Measurements from ENCODE around the gene RPH3AL. TPM values are rescaled to one million over a fixed set of nuclear protein-coding genes. Genes with fewer than 3 reads are reported as not detected.
"Not testable (repeated sequence)": the region's sequence is repeated elsewhere in the genome, so short reads cannot be mapped to it uniquely, and the experiment has no call there.

The RPH3AL gene
- total RNA-seq, 4 donors from 2014 or later: 9.6 to 62.4 (median 41.9) TPM

DNA sequence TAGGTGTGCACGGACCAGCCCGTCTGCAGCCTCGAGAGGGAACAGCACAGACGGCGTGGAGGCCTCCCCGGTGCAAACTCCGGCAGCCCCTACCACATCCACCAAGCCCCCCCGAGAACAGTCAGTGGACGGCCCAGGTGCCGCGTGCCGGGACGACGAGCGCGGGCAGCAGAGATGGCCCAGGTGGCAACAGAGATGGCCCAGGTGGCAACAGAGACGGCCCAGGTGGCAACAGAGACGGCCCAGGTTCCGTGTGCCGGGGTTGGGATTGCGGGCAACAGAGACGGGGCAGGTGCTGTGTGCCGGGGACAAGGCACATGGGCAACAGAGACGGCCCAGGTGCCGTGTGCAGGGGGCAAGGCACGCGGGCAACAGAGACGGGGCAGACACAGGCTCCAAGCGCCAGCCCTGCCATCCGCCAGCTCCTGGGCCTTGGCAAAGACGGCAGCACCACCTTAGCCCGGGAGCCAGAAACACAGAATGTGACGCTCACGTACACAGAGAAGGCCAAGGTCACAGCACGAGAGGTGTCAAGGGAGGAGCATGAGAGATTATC lies 31.1 kb downstream of the RPH3AL start:
- Histone ChIP-seq H3K27me3 (no peaks in the 10 kb centered on the region), H3K9me3 (peaks cover 0 to 3% (median 0%) of the 10 kb centered on the region in 4 donors), H3K27ac (no peak overlapping the region), H3K4me3 (no peak overlapping the region), H3K36me3 (peaks cover 0 to 6% (median 0%) of the 10 kb centered on the region in 3 donors), H3K4me1 (peaks cover 0 to 13% (median 0%) of the 10 kb centered on the region in 4 donors)
- TF ChIP-seq, protein P1, sequence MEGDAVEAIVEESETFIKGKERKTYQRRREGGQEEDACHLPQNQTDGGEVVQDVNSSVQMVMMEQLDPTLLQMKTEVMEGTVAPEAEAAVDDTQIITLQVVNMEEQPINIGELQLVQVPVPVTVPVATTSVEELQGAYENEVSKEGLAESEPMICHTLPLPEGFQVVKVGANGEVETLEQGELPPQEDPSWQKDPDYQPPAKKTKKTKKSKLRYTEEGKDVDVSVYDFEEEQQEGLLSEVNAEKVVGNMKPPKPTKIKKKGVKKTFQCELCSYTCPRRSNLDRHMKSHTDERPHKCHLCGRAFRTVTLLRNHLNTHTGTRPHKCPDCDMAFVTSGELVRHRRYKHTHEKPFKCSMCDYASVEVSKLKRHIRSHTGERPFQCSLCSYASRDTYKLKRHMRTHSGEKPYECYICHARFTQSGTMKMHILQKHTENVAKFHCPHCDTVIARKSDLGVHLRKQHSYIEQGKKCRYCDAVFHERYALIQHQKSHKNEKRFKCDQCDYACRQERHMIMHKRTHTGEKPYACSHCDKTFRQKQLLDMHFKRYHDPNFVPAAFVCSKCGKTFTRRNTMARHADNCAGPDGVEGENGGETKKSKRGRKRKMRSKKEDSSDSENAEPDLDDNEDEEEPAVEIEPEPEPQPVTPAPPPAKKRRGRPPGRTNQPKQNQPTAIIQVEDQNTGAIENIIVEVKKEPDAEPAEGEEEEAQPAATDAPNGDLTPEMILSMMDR (IDR thresholded peaks at IDR 0.05): no peak
- TF ChIP-seq POLR2A (IDR thresholded peaks at IDR 0.05): no peak
- TF ChIP-seq EP300 (IDR thresholded peaks at IDR 0.05): no peak
- DNase-seq (ENCODE audit: low spot score in 2 of 2): no peak
- WGBS, 2 donors: 70 to 73% methylated on average over 35 of the region's 35 CpGs

- DNase-seq (ENCODE audit: low spot score in 2 of 2): no peak
- Histone ChIP-seq H3K36me3 (peaks cover 0 to 6% (median 0%) of the 10 kb centered on the region in 3 donors), H3K4me3 (no peak overlapping the region), H3K27me3 (no peaks in the 10 kb centered on the region), H3K27ac (no peak overlapping the region), H3K9me3 (peaks cover 0 to 3% (median 0%) of the 10 kb centered on the region in 4 donors), H3K4me1 (peaks cover 0 to 13% (median 0%) of the 10 kb centered on the region in 4 donors)
- TF ChIP-seq POLR2A (IDR thresholded peaks at IDR 0.05) (no peak), EP300 (IDR thresholded peaks at IDR 0.05) (no peak)
- TF ChIP-seq, protein P1 (IDR thresholded peaks at IDR 0.05): no peak
- WGBS, 2 donors: 41% methylated on average over 21 to 25 of the region's 25 CpGs
Measured at GRCh38 chr17:320809-321385, 31.7 kb downstream of the RPH3AL start.

DNA sequence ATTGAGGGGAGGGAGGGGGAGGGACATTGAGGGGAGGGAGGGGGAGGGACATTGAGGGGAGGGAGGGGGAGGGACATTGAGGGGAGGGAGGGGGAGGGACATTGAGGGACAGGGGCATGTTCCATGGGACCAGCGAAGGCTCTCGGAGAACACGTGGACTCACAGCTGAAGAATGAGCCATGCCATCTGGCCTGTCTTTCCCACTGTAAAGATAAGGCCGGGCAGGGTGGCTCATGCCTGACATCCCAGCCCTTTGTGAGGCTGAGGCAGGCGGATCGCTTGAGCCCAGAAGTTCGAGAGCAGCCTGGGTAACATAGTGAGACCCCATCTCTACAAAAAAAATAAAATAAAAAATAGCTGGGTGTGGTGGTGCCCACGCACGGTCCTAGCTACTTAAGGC lies 32.5 kb downstream of the RPH3AL start:
- 68 to 76% methylated on average over 9 of the region's 9 CpGs for WGBS, 2 donors
- TF ChIP-seq EP300 (IDR thresholded peaks at IDR 0.05): no peak
- Histone ChIP-seq H3K4me1 (peaks cover 0 to 13% (median 0%) of the 10 kb centered on the region in 4 donors), H3K27ac (no peak overlapping the region), H3K36me3 (peaks cover 0 to 6% (median 0%) of the 10 kb centered on the region in 3 donors), H3K9me3 (peaks cover 0 to 3% (median 0%) of the 10 kb centered on the region in 4 donors), H3K4me3 (no peak overlapping the region), H3K27me3 (no peaks in the 10 kb centered on the region)
- DNase-seq (ENCODE audit: low spot score in 2 of 2): no peak

GRCh38 chr17:319266-319665 lies 33.3 kb downstream of the RPH3AL start:
- no peak overlapping the region for H3K27ac ChIP-seq
- DNase-seq (ENCODE audit: low spot score in 2 of 2): no peak
- peaks cover 0 to 6% (median 0%) of the 10 kb centered on the region in 3 donors for H3K36me3 ChIP-seq
- H3K4me1 ChIP-seq: peaks cover 0 to 13% (median 0%) of the 10 kb centered on the region in 4 donors
- 92 to 97% methylated on average over 11 to 12 of the region's 12 CpGs for WGBS, 2 donors
- no peaks in the 10 kb centered on the region for H3K27me3 ChIP-seq
- no peak overlapping the region for H3K4me3 ChIP-seq
- peaks cover 0 to 3% (median 0%) of the 10 kb centered on the region in 4 donors for H3K9me3 ChIP-seq
- TF ChIP-seq, protein P1 (IDR thresholded peaks at IDR 0.05): no peak
- TF ChIP-seq EP300 (IDR thresholded peaks at IDR 0.05) (no peak), POLR2A (IDR thresholded peaks at IDR 0.05) (no peak)

DNA sequence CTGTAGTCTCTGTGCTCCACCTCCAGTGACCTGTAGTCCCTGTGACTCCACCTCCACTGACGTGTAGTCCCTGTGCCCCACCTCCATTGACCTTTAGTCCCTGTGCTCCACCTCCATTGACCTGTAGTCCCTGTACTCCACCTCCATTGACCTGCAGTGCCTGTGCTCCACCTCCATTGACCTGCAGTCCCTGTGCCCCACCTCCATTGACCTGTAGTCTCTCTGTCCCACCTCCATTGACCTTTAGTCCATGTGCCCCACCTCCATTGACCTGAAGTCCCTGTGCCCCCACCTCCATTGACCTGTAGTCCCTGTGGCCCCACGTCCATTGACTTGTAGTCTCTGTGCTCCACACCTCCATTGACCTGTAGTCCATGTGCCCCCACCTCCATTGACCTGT lies 35.5 kb downstream of the RPH3AL start:
- WGBS, 2 donors: 77 to 89% methylated on average over 2 of the region's 2 CpGs
- not testable (repeated sequence) for H3K36me3 ChIP-seq; DNase-seq (ENCODE audit: low spot score in 2 of 2); H3K9me3 ChIP-seq; H3K27ac ChIP-seq; H3K4me3 ChIP-seq; H3K27me3 ChIP-seq
- peaks cover 0 to 13% (median 0%) of the 10 kb centered on the region in 4 donors for H3K4me1 ChIP-seq

- not testable (repeated sequence) for H3K36me3 ChIP-seq; H3K27me3 ChIP-seq; H3K9me3 ChIP-seq; H3K4me1 ChIP-seq; H3K4me3 ChIP-seq; DNase-seq (ENCODE audit: low spot score in 2 of 2); H3K27ac ChIP-seq
- 73 to 74% methylated on average over 2 of the region's 2 CpGs for WGBS, 2 donors
Measured at GRCh38 chr17:315399-315798, 37.2 kb downstream of the RPH3AL start.

- not testable (repeated sequence) for H3K9me3 ChIP-seq; H3K27ac ChIP-seq; H3K36me3 ChIP-seq; H3K4me3 ChIP-seq; H3K4me1 ChIP-seq; H3K27me3 ChIP-seq; DNase-seq (ENCODE audit: low spot score in 2 of 2)
- WGBS, 2 donors: 91 to 94% methylated on average over 1 of the region's 1 CpG
Measured at GRCh38 chr17:314614-314944, 38.0 kb downstream of the RPH3AL start.

Data from tibial nerve (tissue), 4 donors.